NB4 (cell line): Measurements from ENCODE around the gene C22orf15.

ENCODE experiments used
- CTCF ChIP-seq: IDR thresholded peaks from one replicate; pipeline ENCODE4 v1.5.1; 2012; ENCODE audit warnings: low read depth, low read length
- MAX ChIP-seq: IDR thresholded peaks from 2 replicates; pipeline ENCODE4 v1.6.1; 2011; ENCODE audit warnings: low read depth, low read length
- MYC ChIP-seq: IDR thresholded peaks from 2 replicates; pipeline ENCODE4 v1.6.1; 2011; ENCODE audit warnings: low read depth, low read length
- POLR2A ChIP-seq: IDR thresholded peaks from 2 replicates; pipeline ENCODE4 v1.6.1; 2011; ENCODE audit warnings: mild to moderate bottlenecking; ENCODE audit not compliant: insufficient read length; ENCODE audit errors: extremely low read depth

GRCh38 chr22:23779731-23780130 is 16.9 kb downstream of the C22orf15 start:
- TF ChIP-seq CTCF = no peak
- TF ChIP-seq POLR2A = no peak
- TF ChIP-seq MAX = no peak
- no peak for TF ChIP-seq MYC
